ENCODE measurements around the gene OTOA.

Gene OTOA

DNA sequence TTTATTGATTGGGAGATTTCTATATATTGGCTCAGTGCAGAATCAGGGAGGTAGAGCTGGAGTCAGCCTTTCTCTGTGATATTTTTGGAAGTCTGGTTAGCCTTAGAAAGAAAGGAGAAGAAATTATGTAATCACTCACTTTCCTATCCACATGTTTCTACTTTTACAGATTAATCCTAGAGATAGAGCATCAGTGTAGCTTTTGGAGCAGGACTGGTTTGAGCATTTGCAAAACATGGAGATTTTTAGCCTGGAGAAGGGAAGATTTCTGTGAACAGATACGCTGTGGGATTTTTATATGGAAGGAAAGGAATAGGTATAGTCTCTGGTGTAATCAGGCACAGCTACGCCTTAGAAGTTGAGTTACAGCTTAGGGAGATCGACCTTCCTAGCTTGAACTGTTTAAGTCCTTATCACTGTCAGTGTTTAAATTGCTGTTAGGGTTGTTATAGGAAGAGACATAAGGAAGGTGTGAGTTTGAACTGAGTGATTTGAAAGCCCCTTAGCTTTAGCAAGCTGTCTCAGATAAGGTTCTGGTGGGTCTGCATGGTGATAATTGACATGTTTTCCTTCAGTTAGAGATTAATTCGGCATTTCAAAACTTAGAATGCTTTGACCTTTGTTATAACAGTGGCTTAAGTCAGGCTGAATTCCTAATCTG lies 43.9 kb upstream of the OTOA start:
- Histone ChIP-seq H3K36me3 (ENCODE audit: control insufficient read depth, insufficient read depth, low read length) (no peaks in the 10 kb centered on the region), H3K4me3 (ENCODE audit: low read depth, low read length) (no peak overlapping the region), H3K9me3 (ENCODE audit: control insufficient read depth, low read length) (no peaks in the 10 kb centered on the region), H3K4me2 (ENCODE audit: low read length) (peak overlapping the region; percentile 42), H3K27ac (peak overlapping the region; percentile 33), H3K9ac (no peak overlapping the region), H3K4me1 (peaks cover 14% of the 10 kb centered on the region), H2AFZ (no peak overlapping the region), H3K79me2 (peaks cover 28% of the 10 kb centered on the region), H3K27me3 (ENCODE audit: control insufficient read depth, insufficient read depth, low read length) (no peaks in the 10 kb centered on the region)
- TF ChIP-seq, protein P1, sequence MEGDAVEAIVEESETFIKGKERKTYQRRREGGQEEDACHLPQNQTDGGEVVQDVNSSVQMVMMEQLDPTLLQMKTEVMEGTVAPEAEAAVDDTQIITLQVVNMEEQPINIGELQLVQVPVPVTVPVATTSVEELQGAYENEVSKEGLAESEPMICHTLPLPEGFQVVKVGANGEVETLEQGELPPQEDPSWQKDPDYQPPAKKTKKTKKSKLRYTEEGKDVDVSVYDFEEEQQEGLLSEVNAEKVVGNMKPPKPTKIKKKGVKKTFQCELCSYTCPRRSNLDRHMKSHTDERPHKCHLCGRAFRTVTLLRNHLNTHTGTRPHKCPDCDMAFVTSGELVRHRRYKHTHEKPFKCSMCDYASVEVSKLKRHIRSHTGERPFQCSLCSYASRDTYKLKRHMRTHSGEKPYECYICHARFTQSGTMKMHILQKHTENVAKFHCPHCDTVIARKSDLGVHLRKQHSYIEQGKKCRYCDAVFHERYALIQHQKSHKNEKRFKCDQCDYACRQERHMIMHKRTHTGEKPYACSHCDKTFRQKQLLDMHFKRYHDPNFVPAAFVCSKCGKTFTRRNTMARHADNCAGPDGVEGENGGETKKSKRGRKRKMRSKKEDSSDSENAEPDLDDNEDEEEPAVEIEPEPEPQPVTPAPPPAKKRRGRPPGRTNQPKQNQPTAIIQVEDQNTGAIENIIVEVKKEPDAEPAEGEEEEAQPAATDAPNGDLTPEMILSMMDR (IDR thresholded peaks at IDR 0.05), result no peak

DNA sequence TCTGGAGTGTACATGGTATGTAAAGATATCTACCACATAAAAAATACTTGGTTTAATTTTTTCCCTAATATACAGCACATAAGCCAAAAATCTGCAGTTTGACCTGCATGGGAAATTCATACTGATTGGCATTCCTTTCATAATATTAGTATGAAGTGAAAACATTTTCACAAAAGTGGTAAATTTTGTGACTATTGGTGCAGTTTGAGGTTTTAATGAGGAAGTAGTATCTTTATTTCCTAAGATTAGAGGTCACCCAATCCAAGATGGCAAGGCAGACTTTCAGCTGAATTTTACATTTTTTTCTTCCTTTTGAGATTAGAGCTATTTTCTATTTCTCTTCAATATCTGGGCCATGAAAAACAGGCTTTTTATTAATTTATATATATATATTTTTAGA lies 43.2 kb upstream of the OTOA start:
- Histone ChIP-seq H3K4me1 (peaks cover 14% of the 10 kb centered on the region), H3K27ac (no peak overlapping the region), H3K36me3 (ENCODE audit: control insufficient read depth, insufficient read depth, low read length) (no peaks in the 10 kb centered on the region), H3K79me2 (peaks cover 21% of the 10 kb centered on the region), H3K9me3 (ENCODE audit: control insufficient read depth, low read length) (no peaks in the 10 kb centered on the region), H3K4me3 (ENCODE audit: low read depth, low read length) (no peak overlapping the region), H2AFZ (no peak overlapping the region), H3K4me2 (ENCODE audit: low read length) (no peak overlapping the region), H3K9ac (no peak overlapping the region), H3K27me3 (ENCODE audit: control insufficient read depth, insufficient read depth, low read length) (no peaks in the 10 kb centered on the region)
- TF ChIP-seq, protein P1 (IDR thresholded peaks at IDR 0.05), result no peak

DNA sequence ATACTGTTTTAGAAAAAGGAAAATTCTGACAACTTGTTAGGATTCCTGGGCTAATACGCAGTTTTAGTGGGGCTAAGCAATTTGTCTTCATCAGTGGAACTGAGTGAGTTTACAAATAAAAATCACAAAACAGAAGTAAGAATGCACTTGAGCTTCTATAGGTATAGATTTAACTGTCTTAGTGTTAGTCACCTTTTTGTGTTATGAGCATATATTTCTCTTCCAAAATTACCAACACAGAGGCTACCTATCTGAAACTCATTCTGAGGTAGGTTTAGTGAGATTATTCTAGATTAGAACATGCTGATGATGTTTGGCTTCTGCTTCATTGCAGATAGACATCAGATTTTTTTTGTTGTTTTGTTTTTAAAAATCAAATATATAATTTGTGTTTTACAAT lies 41.2 kb upstream of the OTOA start:
- H3K27ac ChIP-seq, result no peak overlapping the region
- no peaks in the 10 kb centered on the region for H3K36me3 ChIP-seq (ENCODE audit: control insufficient read depth, insufficient read depth, low read length)
- no peaks in the 10 kb centered on the region for H3K27me3 ChIP-seq (ENCODE audit: control insufficient read depth, insufficient read depth, low read length)
- peaks cover 7% of the 10 kb centered on the region for H3K79me2 ChIP-seq
- no peaks in the 10 kb centered on the region for H3K9me3 ChIP-seq (ENCODE audit: control insufficient read depth, low read length)
- H3K4me1 ChIP-seq, result peaks cover 14% of the 10 kb centered on the region
- no peak overlapping the region for H3K4me2 ChIP-seq (ENCODE audit: low read length)
- H3K9ac ChIP-seq, result no peak overlapping the region
- no peak overlapping the region for H2AFZ ChIP-seq
- TF ChIP-seq, protein P1 (IDR thresholded peaks at IDR 0.05), result no peak
- no peak overlapping the region for H3K4me3 ChIP-seq (ENCODE audit: low read depth, low read length)

DNA sequence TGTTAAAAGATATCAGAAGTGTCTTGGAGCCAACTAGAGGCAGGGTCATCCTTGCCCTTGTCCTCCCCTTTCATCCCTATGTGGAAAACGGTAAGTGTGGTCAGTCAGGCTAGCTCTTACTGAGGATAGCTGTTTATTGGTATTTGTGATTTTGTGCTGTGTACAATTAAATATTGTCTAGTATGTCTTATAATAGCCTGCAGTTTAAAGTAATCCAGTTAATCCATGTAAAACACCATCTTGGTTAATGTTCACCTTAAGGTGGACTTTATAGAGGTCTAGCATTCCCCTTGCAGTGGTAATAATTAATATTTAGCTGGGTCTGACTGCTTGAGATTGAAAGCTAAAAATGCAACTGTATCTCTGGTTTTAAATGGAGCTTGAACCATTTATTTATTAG lies 38.7 kb upstream of the OTOA start:
- Histone ChIP-seq H3K9ac (no peak overlapping the region), H3K27me3 (ENCODE audit: control insufficient read depth, insufficient read depth, low read length) (no peaks in the 10 kb centered on the region), H3K36me3 (ENCODE audit: control insufficient read depth, insufficient read depth, low read length) (no peaks in the 10 kb centered on the region), H3K4me3 (ENCODE audit: low read depth, low read length) (no peak overlapping the region), H3K79me2 (peaks cover 4% of the 10 kb centered on the region), H3K27ac (no peak overlapping the region), H3K4me1 (peaks cover 2% of the 10 kb centered on the region), H3K4me2 (ENCODE audit: low read length) (no peak overlapping the region), H3K9me3 (ENCODE audit: control insufficient read depth, low read length) (no peaks in the 10 kb centered on the region), H2AFZ (no peak overlapping the region)
- TF ChIP-seq, protein P1 (IDR thresholded peaks at IDR 0.05), result no peak

DNA sequence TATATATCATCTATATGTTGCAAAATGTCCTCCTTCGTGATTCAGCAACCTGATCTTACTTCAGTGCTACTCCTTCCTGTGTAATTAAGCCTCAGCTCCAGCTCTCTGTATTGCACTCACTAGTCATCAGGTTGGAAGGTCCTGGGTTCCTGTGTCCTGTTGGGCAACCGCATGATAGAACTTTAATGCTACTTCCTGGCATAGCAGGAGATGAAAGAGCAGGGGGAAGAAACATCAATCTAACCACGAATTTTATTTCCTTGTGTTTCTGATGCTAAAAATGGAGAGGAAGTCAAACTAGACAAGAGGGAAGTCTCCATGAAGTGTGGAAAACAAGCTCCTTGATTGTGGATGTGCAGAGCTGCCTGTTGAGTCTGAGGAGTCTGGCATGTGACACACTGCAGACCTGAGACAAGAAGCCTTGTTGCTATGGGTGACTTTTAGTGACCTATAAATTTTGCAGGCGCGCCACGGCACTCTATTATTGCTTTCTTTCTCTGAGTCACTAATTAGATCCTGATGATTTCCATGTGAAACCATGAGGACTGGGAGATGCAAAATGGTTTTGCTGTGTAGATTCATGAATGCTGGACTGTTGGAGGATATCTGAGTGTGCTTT lies 37.0 kb upstream of the OTOA start:
- H3K27ac ChIP-seq, result no peak overlapping the region

More for the DNA sequence above, 37.0 kb upstream of the OTOA start:
- no peak overlapping the region for H3K4me2 ChIP-seq (ENCODE audit: low read length)
- H3K9ac ChIP-seq, result no peak overlapping the region
- peaks cover 2% of the 10 kb centered on the region for H3K79me2 ChIP-seq
- H3K36me3 ChIP-seq (ENCODE audit: control insufficient read depth, insufficient read depth, low read length), result no peaks in the 10 kb centered on the region
- TF ChIP-seq, protein P1 (IDR thresholded peaks at IDR 0.05), result no peak
- H3K4me3 ChIP-seq (ENCODE audit: low read depth, low read length), result no peak overlapping the region
- H3K4me1 ChIP-seq, result peaks cover 3% of the 10 kb centered on the region
- no peaks in the 10 kb centered on the region for H3K9me3 ChIP-seq (ENCODE audit: control insufficient read depth, low read length)
- no peaks in the 10 kb centered on the region for H3K27me3 ChIP-seq (ENCODE audit: control insufficient read depth, insufficient read depth, low read length)
- H2AFZ ChIP-seq, result no peak overlapping the region

Data from parathyroid adenoma (tissue), 2 donors.